HG03342 (cell line): ENCODE results near the gene LANCL1.

Source experiments
- ATAC-seq: cut with Tn5 transposase; IDR thresholded peaks from one replicate; pipeline ENCODE4 v1.9.1; 2021; ENCODE audit warnings: mild to moderate bottlenecking, moderate library complexity; ENCODE audit not compliant: unreplicated experiment

The LANCL1 gene

GRCh38 chr2:210399440-210400041 is 77.0 kb downstream of the LANCL1 start:
- no peak for ATAC-seq

GRCh38 chr2:210392469-210392881 is 84.1 kb downstream of the LANCL1 start:
- no peak for ATAC-seq

GRCh38 chr2:210389856-210390255 is 86.7 kb downstream of the LANCL1 start:
- no peak for ATAC-seq

- no peak for ATAC-seq
Measured at GRCh38 chr2:210388148-210388547, 88.4 kb downstream of the LANCL1 start.

- no peak for ATAC-seq
Measured at GRCh38 chr2:210387074-210387473, 89.5 kb downstream of the LANCL1 start.
